Neural progenitor cell (in vitro differentiated cells): ENCODE measurements around the gene TMEM108. TPM values are rescaled to one million over a fixed set of nuclear protein-coding genes. Genes with fewer than 3 reads are reported as not detected.

Experiments
- DNase-seq: peaks from one replicate; pipeline ENCODE4 v3.0.0-alpha.2; 2016; ENCODE audit warnings: low spot score
- H2AFZ ChIP-seq: fragments of 200-600 bp; sonication (generic); replicated peaks from 2 replicates; pipeline ENCODE4 v1.6.1; 2016; ENCODE audit warnings: antibody characterized with exemption
- H3F3A ChIP-seq: fragments of 200-600 bp; sonication (generic); 2 replicates; pipeline ENCODE4 v1.6.1; 2016; ENCODE audit warnings: antibody characterized with exemption, low read depth
- H3K27ac ChIP-seq: fragments of 200-600 bp; sonication (generic); 2 replicates; pipeline ENCODE4 v1.5.1; 2016; ENCODE audit warnings: mild to moderate bottlenecking
- H3K27me3 ChIP-seq: fragments of 200-600 bp; sonication (generic); 2 replicates; pipeline ENCODE4 v1.6.1; 2016; ENCODE audit warnings: mild to moderate bottlenecking, moderate library complexity
- H3K36me3 ChIP-seq: fragments of 200-600 bp; sonication (generic); 2 replicates; pipeline ENCODE4 v1.5.1; 2016
- H3K4me1 ChIP-seq: fragments of 200-600 bp; sonication (generic); 2 replicates; pipeline ENCODE4 v1.6.1; 2016; ENCODE audit warnings: mixed run types
- H3K4me2 ChIP-seq: fragments of 200-600 bp; sonication (generic); 2 replicates; pipeline ENCODE4 v1.6.1; 2016
- H3K4me3 ChIP-seq: fragments of 200-600 bp; sonication (generic); 2 replicates; pipeline ENCODE4 v1.5.1; 2016
- H3K79me2 ChIP-seq: fragments of 200-600 bp; sonication (generic); 2 replicates; pipeline ENCODE4 v1.6.1; 2016; ENCODE audit warnings: low read depth
- H3K9ac ChIP-seq: fragments of 200-600 bp; sonication (generic); 2 replicates; pipeline ENCODE4 v1.6.1; 2016
- H3K9me3 ChIP-seq: fragments of 200-600 bp; sonication (generic); 2 replicates; pipeline ENCODE4 v1.5.1; 2016; ENCODE audit warnings: low read depth
- H4K20me1 ChIP-seq: fragments of 200-600 bp; sonication (generic); 2 replicates; pipeline ENCODE4 v1.6.1; 2016; ENCODE audit warnings: low read depth
- H3K27ac Mint-ChIP-seq: 3 replicates; pipeline ENCODE4 v1.8.0; 2021; ENCODE audit warnings: mixed read lengths
- H3K27me3 Mint-ChIP-seq: 2 replicates; pipeline ENCODE4 v1.8.0; 2022; ENCODE audit warnings: low read depth, mild to moderate bottlenecking, inconsistent platforms, moderate library complexity, mixed read lengths; ENCODE audit not compliant: insufficient read depth
- H3K36me3 Mint-ChIP-seq: 3 replicates; pipeline ENCODE4 v1.8.0; 2021; ENCODE audit warnings: mixed read lengths
- H3K4me1 Mint-ChIP-seq: 3 replicates; pipeline ENCODE4 v1.8.0; 2021; ENCODE audit warnings: mixed read lengths
- H3K4me3 Mint-ChIP-seq: 3 replicates; pipeline ENCODE4 v1.8.0; 2021; ENCODE audit warnings: mild to moderate bottlenecking, moderate library complexity, mixed read lengths
- H3K9me3 Mint-ChIP-seq: 3 replicates; pipeline ENCODE4 v1.8.0; 2020; ENCODE audit warnings: mixed read lengths
- CTCF ChIP-seq: fragments of 200-600 bp; sonication (generic); IDR thresholded peaks from 2 replicates; pipeline ENCODE4 v1.5.1; 2017; ENCODE audit warnings: antibody characterized with exemption, mild to moderate bottlenecking
- EZH2 ChIP-seq: fragments of 200-600 bp; sonication (generic); IDR thresholded peaks from 2 replicates; pipeline ENCODE4 v1.6.1; 2017; ENCODE audit warnings: antibody characterized with exemption, mild to moderate bottlenecking, moderate library complexity
- EZH2phosphoT487 ChIP-seq: fragments of 200-600 bp; sonication (generic); IDR thresholded peaks from 2 replicates; pipeline ENCODE4 v1.6.1; 2017; ENCODE audit warnings: antibody characterized with exemption
- total RNA-seq: library from RNA; depleted of rRNA; stranded (reverse); fragments of >200 nt; gene quantifications from 2 replicates; pipeline ENCODE4 v1.2.3, GENCODE V29; 2015; ENCODE audit warnings: low replicate concordance

The TMEM108 gene
- total RNA-seq, 1 donor from 2014 or later, result 4.8 TPM

GRCh38 chr3:133211449-133211848 is 173.3 kb downstream of the TMEM108 start:
- TF ChIP-seq CTCF, result no peak
- no peak for TF ChIP-seq EZH2
- TF ChIP-seq EZH2phosphoT487, result no peak

GRCh38 chr3:133211856-133212255 is 173.7 kb downstream of the TMEM108 start:
- no peaks in the 10 kb centered on the region for H3K9me3 Mint-ChIP-seq
- Histone ChIP-seq H3K36me3 (no peaks in the 10 kb centered on the region), H3K4me1 (peaks cover 23% of the 10 kb centered on the region), H4K20me1 (no peaks in the 10 kb centered on the region), H3K9me3 (no peaks in the 10 kb centered on the region), H3K79me2 (no peaks in the 10 kb centered on the region), H3K27me3 (no peaks in the 10 kb centered on the region), H3F3A (peaks cover 14% of the 10 kb centered on the region), H3K27ac (peak overlapping the region; percentile 75), H2AFZ (no peak overlapping the region), H3K4me2 (peak overlapping the region; percentile 14), H3K4me3 (no peak overlapping the region), H3K9ac (no peak overlapping the region)
- no peak for TF ChIP-seq EZH2
- TF ChIP-seq CTCF, result no peak
- no peak for TF ChIP-seq EZH2phosphoT487
- H3K4me3 Mint-ChIP-seq, result no peak overlapping the region
- H3K27ac Mint-ChIP-seq, result no peak overlapping the region
- H3K4me1 Mint-ChIP-seq, result peaks cover 15% of the 10 kb centered on the region
- DNase-seq, result peak; percentile 17
- peaks cover 2% of the 10 kb centered on the region for H3K27me3 Mint-ChIP-seq
- H3K36me3 Mint-ChIP-seq, result no peaks in the 10 kb centered on the region

More at GRCh38 chr3:133211449-133211848, 173.3 kb downstream of the TMEM108 start:
- Histone ChIP-seq H3K27ac (peak overlapping the region; percentile 75), H3K4me3 (no peak overlapping the region), H3K9me3 (no peaks in the 10 kb centered on the region), H3K4me2 (peak overlapping the region; percentile 14), H4K20me1 (no peaks in the 10 kb centered on the region), H3K79me2 (no peaks in the 10 kb centered on the region), H2AFZ (no peak overlapping the region), H3K27me3 (no peaks in the 10 kb centered on the region), H3K4me1 (peaks cover 23% of the 10 kb centered on the region), H3F3A (peaks cover 14% of the 10 kb centered on the region), H3K36me3 (no peaks in the 10 kb centered on the region), H3K9ac (no peak overlapping the region)
- H3K4me3 Mint-ChIP-seq, result no peak overlapping the region
- H3K27ac Mint-ChIP-seq, result peak overlapping the region; percentile 46
- H3K9me3 Mint-ChIP-seq, result no peaks in the 10 kb centered on the region
- H3K4me1 Mint-ChIP-seq, result peaks cover 15% of the 10 kb centered on the region
- peak; percentile 62 for DNase-seq
- peaks cover 2% of the 10 kb centered on the region for H3K27me3 Mint-ChIP-seq
- no peaks in the 10 kb centered on the region for H3K36me3 Mint-ChIP-seq

- no peak overlapping the region for H3K9ac ChIP-seq
- TF ChIP-seq EZH2phosphoT487 (no peak), CTCF (no peak), EZH2 (no peak)
- H3K4me2 ChIP-seq, result no peak overlapping the region
- H3K9me3 Mint-ChIP-seq, result peaks cover 2% of the 10 kb centered on the region
- H3K9me3 ChIP-seq, result peaks cover 11% of the 10 kb centered on the region
- no peak overlapping the region for H3K4me3 ChIP-seq
- H3F3A ChIP-seq, result peaks cover 14% of the 10 kb centered on the region
- H3K27ac ChIP-seq, result no peak overlapping the region
- peaks cover 2% of the 10 kb centered on the region for H3K27me3 Mint-ChIP-seq
- no peak overlapping the region for H3K27ac Mint-ChIP-seq
- peaks cover 15% of the 10 kb centered on the region for H3K4me1 Mint-ChIP-seq
- peaks cover 23% of the 10 kb centered on the region for H3K4me1 ChIP-seq
- no peaks in the 10 kb centered on the region for H3K36me3 ChIP-seq
- no peak overlapping the region for H3K4me3 Mint-ChIP-seq
- no peak for DNase-seq
- H3K36me3 Mint-ChIP-seq, result no peaks in the 10 kb centered on the region
- H3K79me2 ChIP-seq, result no peaks in the 10 kb centered on the region
- H4K20me1 ChIP-seq, result no peaks in the 10 kb centered on the region
- no peak overlapping the region for H2AFZ ChIP-seq
- no peaks in the 10 kb centered on the region for H3K27me3 ChIP-seq
These were observed 175.7 kb downstream of the TMEM108 start for GRCh38 chr3:133213937-133214336.
